Heart left ventricle (tissue), 16 donors: ENCODE measurements around the gene LRRC1. TPM values are rescaled to one million over a fixed set of nuclear protein-coding genes. Genes with fewer than 3 reads are reported as not detected.
A peak's percentile ranks its signal among the peaks of the same experiment; 100 is the strongest.

Source experiments
- ATAC-seq, 4 donors: fragments of 200-7000 bp; cut with Tn5 transposase; one replicate each; pipeline ENCODE4 v1.9.1; 2020 to 2022; ENCODE audit warnings: moderate library complexity in 4 of 4, mild to moderate bottlenecking in 3 of 4, moderate number of reproducible peaks in 1 of 4
- DNase-seq, 5 donors: peaks; one replicate each; pipeline ENCODE4 v3.0.0-alpha.2; 2020
- H3K27ac ChIP-seq, 12 donors: fragments of 200-600 bp; sonication (generic) in 4 of 12; one replicate each; pipeline versions ENCODE4 v1.5.0 to v1.8.0; 2016 to 2022; ENCODE audit warnings: mild to moderate bottlenecking in 2 of 12
- H3K27me3 ChIP-seq, 9 donors: fragments of 200-600 bp; sonication (generic) in 2 of 9; one replicate each; pipeline versions ENCODE4 v1.5.1 to v1.8.0; 2016 to 2022; ENCODE audit warnings: mild to moderate bottlenecking in 3 of 9
- H3K36me3 ChIP-seq, 9 donors: fragments of 200-600 bp; sonication (generic) in 2 of 9; one replicate each; pipeline versions ENCODE4 v1.5.0 to v1.8.0; 2018 to 2022; ENCODE audit warnings: mild to moderate bottlenecking in 2 of 9
- H3K4me1 ChIP-seq, 12 donors: fragments of 200-600 bp; sonication (generic) in 4 of 12; one replicate each; pipeline versions ENCODE4 v1.5.0 to v1.8.0; 2016 to 2022; ENCODE audit warnings: mild to moderate bottlenecking in 3 of 12
- H3K4me3 ChIP-seq, 12 donors: fragments of 200-600 bp; sonication (generic) in 4 of 12; one replicate each; pipeline versions ENCODE4 v1.5.0 to v1.8.0; 2017 to 2022; ENCODE audit warnings: mild to moderate bottlenecking in 9 of 12, moderate library complexity in 4 of 12
- H3K9me3 ChIP-seq, 12 donors: fragments of 200-600 bp; sonication (generic) in 4 of 12; one replicate each; pipeline versions ENCODE4 v1.5.0 to v1.8.0; 2016 to 2022; ENCODE audit warnings: mild to moderate bottlenecking in 1 of 12
- CTCF ChIP-seq, 12 donors: fragments of 200-600 bp; sonication (generic) in 4 of 12; IDR thresholded peaks; one replicate each; pipeline versions ENCODE4 v1.5.0 to v1.8.0; 2018 to 2022; ENCODE audit warnings: antibody characterized with exemption in 12 of 12, mild to moderate bottlenecking in 5 of 12
- POLR2A ChIP-seq, 2 donors: fragments of 450-650 bp; IDR thresholded peaks; one replicate each; pipeline ENCODE4 v1.6.1; 2017; ENCODE audit warnings: antibody characterized with exemption in 2 of 2, mild to moderate bottlenecking in 2 of 2, moderate library complexity in 2 of 2
- WGBS, 4 donors: extraction: QIAGEN DNeasy Blood & Tissue Kit in 2 of 4; methylation state at CpG; one replicate each; pipeline versions ENCODE4 v1.1.5 to v1.1.7; 2013 to 2018; 5-methylcytosine and 5-hydroxymethylcytosine counted together
- intact Hi-C, 10 donors: fragments of 100-400 bp; cut with DNase I; formaldehyde crosslinking; loops; one replicate each; pipeline versions ENCODE4 v1.11.1 to v1.14.2; 2022
- polyA plus RNA-seq, 2 donors: library from polyadenylated mRNA; stranded (reverse); fragments of 200-250 nt; gene quantifications; one replicate each; pipeline ENCODE4 v1.2.3, GENCODE V29; 2013
- total RNA-seq, 9 donors: library from RNA; depleted of rRNA in 2 of 9; stranded (reverse); fragments of >200 nt in 2 of 9; fragmentation: NEBNext Ultra II Directional in 3 of 9; extraction: Animal tissue kit (Norgen Biotek cat#: 25700) in 3 of 9; gene quantifications; one replicate each; pipeline versions ENCODE4 v1.1.0 to v1.2.4, GENCODE V29; 2016 to 2023
- donor health status: ischemic (EF 13 %, LVEDD 7.1; RV severe dilation, severe dysfunction).
- donor health status: healthy with polysubstance abuse.
- donor health status: DM: no; HTN: yes; CAD: no.
- donor health status: DM: no; HTN: no; CAD: no.
- donor health status: ischemic (EF 25% LVEDD 6.9; RV normal size, moderate dysfunction).
- donor health status: ischemic (EF 25% LVEDD 5.7; RV mildly dilated, moderate dysfunction).
- donor health status: healthy.
- donor health status: DM: yes; HTN: yes; CAD: no.
- donor health status: ischemic (EF 35%, LVEDD 5.7; RV mildly dilated, moderate dysfunction).
- donor health status: nonischemic (EF 11% LVEDD 7.7; RV severe dilation, severe dysfunction).
- donor health status: DM: yes; HTN: yes; CAD: no.
- donor health status: PGD.
- donor health status: ischemic (EF 29% LVEDD 5.4; RV normal size, mild dysfunction).
- donor health status: nonischemic (EF 23%, LVEDD 6.1; RV moderate dilation, normal function).

Gene LRRC1
- total and polyA plus RNA-seq, 11 donors, result 1.2 to 11.2 (median 3.3) TPM

- Histone ChIP-seq H3K27ac (no peak overlapping the region), H3K36me3 (no peaks in the 10 kb centered on the region), H3K27me3 (no peaks in the 10 kb centered on the region), H3K4me3 (no peak overlapping the region), H3K4me1 (peaks cover 0 to 15% (median 0%) of the 10 kb centered on the region in 12 donors), H3K9me3 (peaks cover 0 to 33% (median 0%) of the 10 kb centered on the region in 12 donors)
- TF ChIP-seq CTCF (IDR thresholded peaks at IDR 0.05) (no peak), POLR2A (IDR thresholded peaks at IDR 0.05) (no peak)
- ATAC-seq (no peak), DNase-seq (no peak)
- intact Hi-C loops, result no loop called here
- WGBS, 4 donors, result 90 to 97% (median 94%) methylated on average over 1 of the region's 1 CpG
These were observed 153.0 kb downstream of the LRRC1 start for GRCh38 chr6:53947780-53948179.

- Histone ChIP-seq H3K36me3 (no peaks in the 10 kb centered on the region), H3K4me3 (no peak overlapping the region), H3K27ac (no peak overlapping the region), H3K4me1 (no peaks in the 10 kb centered on the region), H3K9me3 (peaks cover 0 to 33% (median 0%) of the 10 kb centered on the region in 12 donors), H3K27me3 (no peaks in the 10 kb centered on the region)
- WGBS, 4 donors, result 86 to 92% (median 91%) methylated on average over 3 of the region's 3 CpGs
- no peak for TF ChIP-seq CTCF (IDR thresholded peaks at IDR 0.05)
- ATAC-seq, result no peak
- intact Hi-C loops, result loop anchor here in 2 of 10 donors (10.0 kb wide), 2 partner anchors 217 to 227 kb away; no protein-coding TSS in a partner anchor
- no peak for DNase-seq
These were observed 156.6 kb downstream of the LRRC1 start for GRCh38 chr6:53951383-53951782.

- WGBS, 4 donors, result 28 to 39% (median 32%) methylated on average over 6 of the region's 6 CpGs
- DNase-seq (peak; percentile 59 to 75 (median 70)), ATAC-seq (peak; percentile 93 to 97 (median 96))
- Histone ChIP-seq H3K27me3 (no peaks in the 10 kb centered on the region), H3K36me3 (no peaks in the 10 kb centered on the region), H3K4me3 (no peak overlapping the region), H3K9me3 (peaks cover 0 to 4% (median 0%) of the 10 kb centered on the region in 12 donors), H3K27ac (no peak overlapping the region), H3K4me1 (no peaks in the 10 kb centered on the region)
- TF ChIP-seq CTCF (IDR thresholded peaks at IDR 0.05) (peak; percentile 38 to 81 (median 66)), POLR2A (IDR thresholded peaks at IDR 0.05) (no peak)
- intact Hi-C loops, result loop anchor here (1.0 to 10.0 kb wide), 9 partner anchors 161 to 464 kb away; partner anchors contain the start of gene LRRC1 (in 2 of the 10)
These were observed 161.4 kb downstream of the LRRC1 start for GRCh38 chr6:53956068-53956711.

DNA sequence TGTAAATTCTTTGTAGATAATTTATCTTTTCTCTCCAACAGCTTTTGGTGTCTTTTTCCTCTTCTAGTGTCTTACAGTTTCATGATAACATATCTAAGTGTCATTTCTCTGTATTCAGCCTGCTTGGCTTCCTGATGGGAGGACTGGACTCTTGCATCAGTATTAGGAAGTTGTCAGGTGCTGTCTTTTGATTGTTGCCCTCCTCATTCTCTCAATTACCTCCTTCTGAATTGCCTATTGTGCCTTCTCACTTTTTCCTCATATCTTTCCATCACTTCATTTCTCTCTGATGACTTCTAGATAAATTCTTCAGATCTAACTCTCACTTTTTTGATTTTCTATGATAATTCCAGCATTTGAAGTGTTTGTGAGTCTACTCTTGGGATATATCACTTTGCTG, 162.0 kb downstream of the LRRC1 start:
- no peaks in the 10 kb centered on the region for H3K36me3 ChIP-seq
- DNase-seq (no peak), ATAC-seq (no peak)
- TF ChIP-seq CTCF (IDR thresholded peaks at IDR 0.05), result no peak
- TF ChIP-seq POLR2A (IDR thresholded peaks at IDR 0.05), result no peak
- no peaks in the 10 kb centered on the region for H3K4me1 ChIP-seq
- H3K27ac ChIP-seq, result no peak overlapping the region
- intact Hi-C loops, result loop anchor here (1.0 to 10.0 kb wide), 9 partner anchors 162 to 465 kb away; partner anchors contain the start of gene LRRC1 (in 2 of the 10)
- H3K27me3 ChIP-seq, result no peaks in the 10 kb centered on the region
- H3K9me3 ChIP-seq, result no peaks in the 10 kb centered on the region
- no peak overlapping the region for H3K4me3 ChIP-seq
